GM10248 (cell line): Measurements from ENCODE around the gene PLPP3.

Experiments
- CTCF ChIA-PET: fragments of 300-600 bp; sonication (Branson Sonifier 250); formaldehyde crosslinking; extraction: SDS; loops from one replicate; lab custom pipeline; 2021; ENCODE audit warnings: antibody characterized with exemption; lab: Yijun Ruan, JAX
- POLR2A ChIA-PET: fragments of 350-650 bp; sonication (Branson Sonifier 250); formaldehyde crosslinking; extraction: SDS; loops from one replicate; lab custom pipeline; 2020; ENCODE audit warnings: antibody characterized with exemption; lab: Yijun Ruan, JAX
- DNase-seq: peaks from one replicate; pipeline ENCODE4 v3.0.0; 2012; ENCODE audit errors: extremely low spot score
- TF ChIP-seq, protein P1 (sequence below): IDR thresholded peaks from 2 replicates; pipeline ENCODE4 v1.5.1; 2012; ENCODE audit warnings: mild to moderate bottlenecking, low read depth; ENCODE audit errors: extremely low read depth, missing control alignments, control extremely low read depth

Gene PLPP3

DNA sequence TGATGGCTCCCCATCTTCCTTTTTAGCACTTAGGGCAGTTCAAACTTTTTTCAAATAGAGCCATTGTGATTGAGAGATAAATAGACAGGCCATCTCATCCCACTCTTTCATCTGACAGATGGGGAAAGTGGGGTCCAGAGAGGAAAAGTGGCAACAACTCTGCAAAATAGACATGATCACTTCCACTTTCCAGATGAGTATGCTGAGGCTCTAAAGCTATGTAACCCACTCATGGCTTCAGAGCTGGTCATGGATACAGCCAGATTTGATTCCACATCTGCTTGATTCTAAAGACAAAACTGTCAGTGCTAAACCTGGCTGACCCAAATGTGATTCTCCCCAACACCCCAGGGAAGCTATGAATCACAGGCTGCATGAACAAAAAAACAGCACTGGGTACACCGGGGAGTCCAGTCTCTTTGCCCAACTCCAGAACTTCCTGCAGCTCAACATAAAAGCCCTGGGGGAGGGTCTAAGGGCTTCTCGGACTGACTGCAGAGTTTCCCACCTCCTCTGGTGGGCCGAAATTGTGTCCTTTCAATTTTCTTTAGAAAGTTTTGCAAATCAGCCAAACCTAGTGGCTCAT, 59.3 kb downstream of the PLPP3 start:
- ChIA-PET CTCF (interaction anchor here (1.0 to 1.4 kb wide), 4 partner anchors 11 to 112 kb away, joined by 3 to 4 read pairs (median 4); no protein-coding TSS in a partner anchor), POLR2A (no interaction called here)
- no peak for DNase-seq
- TF ChIP-seq, protein P1, sequence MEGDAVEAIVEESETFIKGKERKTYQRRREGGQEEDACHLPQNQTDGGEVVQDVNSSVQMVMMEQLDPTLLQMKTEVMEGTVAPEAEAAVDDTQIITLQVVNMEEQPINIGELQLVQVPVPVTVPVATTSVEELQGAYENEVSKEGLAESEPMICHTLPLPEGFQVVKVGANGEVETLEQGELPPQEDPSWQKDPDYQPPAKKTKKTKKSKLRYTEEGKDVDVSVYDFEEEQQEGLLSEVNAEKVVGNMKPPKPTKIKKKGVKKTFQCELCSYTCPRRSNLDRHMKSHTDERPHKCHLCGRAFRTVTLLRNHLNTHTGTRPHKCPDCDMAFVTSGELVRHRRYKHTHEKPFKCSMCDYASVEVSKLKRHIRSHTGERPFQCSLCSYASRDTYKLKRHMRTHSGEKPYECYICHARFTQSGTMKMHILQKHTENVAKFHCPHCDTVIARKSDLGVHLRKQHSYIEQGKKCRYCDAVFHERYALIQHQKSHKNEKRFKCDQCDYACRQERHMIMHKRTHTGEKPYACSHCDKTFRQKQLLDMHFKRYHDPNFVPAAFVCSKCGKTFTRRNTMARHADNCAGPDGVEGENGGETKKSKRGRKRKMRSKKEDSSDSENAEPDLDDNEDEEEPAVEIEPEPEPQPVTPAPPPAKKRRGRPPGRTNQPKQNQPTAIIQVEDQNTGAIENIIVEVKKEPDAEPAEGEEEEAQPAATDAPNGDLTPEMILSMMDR: no peak

DNA sequence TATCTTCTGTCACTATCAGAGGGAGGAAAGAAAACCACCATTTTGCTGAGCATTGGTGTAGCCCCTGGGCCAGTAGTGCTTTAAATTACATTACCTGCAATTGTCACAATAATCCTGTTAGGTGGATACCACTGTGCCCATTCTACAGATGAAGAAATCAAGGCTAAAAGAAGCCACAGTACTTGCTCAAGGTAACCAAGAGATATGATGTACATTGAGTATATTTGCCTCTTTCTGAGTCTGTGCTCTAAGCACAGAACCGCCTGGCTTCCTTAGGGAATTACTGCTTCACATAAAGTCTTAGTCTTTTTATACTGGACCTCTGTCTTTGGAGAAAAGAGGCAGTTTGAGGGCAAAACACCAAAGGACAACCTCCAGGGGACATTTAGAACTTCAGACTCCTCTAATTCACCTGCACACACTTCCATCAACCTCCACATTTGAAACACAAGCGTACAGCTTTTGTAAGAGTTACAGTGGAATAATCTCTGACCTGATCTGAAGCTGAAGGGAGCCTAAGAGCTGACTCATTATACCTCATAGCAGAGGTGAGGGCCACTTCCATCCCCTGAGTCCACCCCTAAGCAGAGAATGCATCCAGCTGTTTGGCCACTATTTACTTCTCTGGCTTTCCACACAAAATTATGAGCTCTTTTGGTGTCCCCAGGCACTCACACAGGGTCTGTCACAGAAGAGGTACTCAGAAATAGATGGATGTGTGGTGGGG, 61.8 kb downstream of the PLPP3 start:
- DNase-seq: no peak
- ChIA-PET CTCF (interaction anchor here (0.8 to 2.3 kb wide), 4 partner anchors 9 to 54 kb away, joined by 3 to 5 read pairs (median 3); no protein-coding TSS in a partner anchor), POLR2A (no interaction called here)
- TF ChIP-seq, protein P1: no peak

DNA sequence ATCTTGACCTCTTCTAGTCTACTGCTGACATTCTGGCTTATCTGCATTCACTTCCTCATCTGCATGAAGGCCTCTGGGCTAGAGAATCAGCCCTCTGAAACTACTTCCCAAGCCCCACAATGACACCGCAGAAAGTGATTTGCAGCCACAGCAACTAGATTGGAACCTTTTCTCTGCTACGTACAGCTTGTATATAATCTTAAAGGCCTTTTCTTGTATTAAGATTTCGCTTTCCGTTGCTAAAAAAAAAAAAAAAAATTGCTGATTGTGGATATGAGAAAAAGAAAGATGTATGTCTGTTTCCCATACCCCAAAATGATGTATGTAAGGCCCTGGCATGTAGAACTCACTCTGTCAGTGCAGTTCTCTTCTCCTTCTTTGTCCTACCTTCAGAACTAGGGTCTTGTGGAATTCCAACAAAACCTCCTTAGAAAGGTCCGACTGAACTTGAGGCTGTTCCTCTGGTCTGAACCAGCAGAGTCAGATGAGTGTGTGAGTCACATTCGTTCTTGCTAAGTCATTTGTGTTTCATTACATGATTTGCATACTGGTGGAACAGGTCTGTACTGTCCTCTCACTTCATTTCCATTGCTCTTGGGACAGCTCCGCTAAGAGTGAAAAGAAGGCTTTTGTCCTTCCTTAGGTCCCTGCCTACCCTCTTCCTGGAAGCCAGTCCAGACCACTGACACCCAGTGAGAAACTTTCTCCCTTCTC, 62.7 kb downstream of the PLPP3 start:
- ChIA-PET CTCF (interaction anchor here (0.8 to 2.3 kb wide), 3 partner anchors 9 to 55 kb away, joined by 3 to 5 read pairs (median 3); no protein-coding TSS in a partner anchor), POLR2A (interaction anchor here (0.6 kb wide), 1 partner anchor 949 kb away, joined by 3 read pairs; no protein-coding TSS in a partner anchor)
- peak; percentile 44 for DNase-seq
- TF ChIP-seq, protein P1: no peak

DNA sequence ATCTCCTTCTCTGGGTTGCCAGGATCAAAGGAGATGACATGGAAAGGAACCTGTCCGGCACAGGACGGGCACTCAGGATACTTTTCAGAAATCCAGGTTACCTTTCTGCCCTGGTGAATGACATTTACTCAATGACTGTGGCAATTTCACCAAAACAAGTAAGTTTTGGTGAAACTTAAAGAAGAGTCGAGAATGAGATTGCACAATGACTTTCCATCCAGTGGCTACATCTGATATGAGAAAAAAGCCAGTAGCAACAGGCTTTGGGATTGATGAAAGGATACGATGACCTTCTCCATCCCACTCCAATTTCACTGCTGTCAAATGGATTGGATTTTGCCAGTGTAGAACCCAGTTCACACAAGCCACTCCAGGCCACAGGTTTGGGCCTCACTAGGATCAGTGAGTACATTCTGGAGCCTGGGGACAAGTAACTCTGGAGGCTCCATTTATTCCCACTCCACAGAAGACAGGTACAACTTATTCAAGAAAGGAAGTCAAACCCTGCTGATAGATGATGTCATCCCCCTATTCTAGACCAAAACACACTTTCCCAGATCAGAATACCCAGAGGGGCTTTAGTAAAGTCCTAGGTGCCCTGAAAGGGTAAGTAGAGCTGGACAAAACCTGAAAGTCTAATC, 63.3 kb downstream of the PLPP3 start:
- TF ChIP-seq, protein P1: no peak
- no peak for DNase-seq
- POLR2A ChIA-PET: interaction anchor here (0.6 kb wide), 1 partner anchor 948 kb away, joined by 3 read pairs; no protein-coding TSS in a partner anchor
- CTCF ChIA-PET: interaction anchor here (1.2 to 1.3 kb wide), 2 partner anchors 14 to 56 kb away, joined by 3 read pairs; no protein-coding TSS in a partner anchor

DNA sequence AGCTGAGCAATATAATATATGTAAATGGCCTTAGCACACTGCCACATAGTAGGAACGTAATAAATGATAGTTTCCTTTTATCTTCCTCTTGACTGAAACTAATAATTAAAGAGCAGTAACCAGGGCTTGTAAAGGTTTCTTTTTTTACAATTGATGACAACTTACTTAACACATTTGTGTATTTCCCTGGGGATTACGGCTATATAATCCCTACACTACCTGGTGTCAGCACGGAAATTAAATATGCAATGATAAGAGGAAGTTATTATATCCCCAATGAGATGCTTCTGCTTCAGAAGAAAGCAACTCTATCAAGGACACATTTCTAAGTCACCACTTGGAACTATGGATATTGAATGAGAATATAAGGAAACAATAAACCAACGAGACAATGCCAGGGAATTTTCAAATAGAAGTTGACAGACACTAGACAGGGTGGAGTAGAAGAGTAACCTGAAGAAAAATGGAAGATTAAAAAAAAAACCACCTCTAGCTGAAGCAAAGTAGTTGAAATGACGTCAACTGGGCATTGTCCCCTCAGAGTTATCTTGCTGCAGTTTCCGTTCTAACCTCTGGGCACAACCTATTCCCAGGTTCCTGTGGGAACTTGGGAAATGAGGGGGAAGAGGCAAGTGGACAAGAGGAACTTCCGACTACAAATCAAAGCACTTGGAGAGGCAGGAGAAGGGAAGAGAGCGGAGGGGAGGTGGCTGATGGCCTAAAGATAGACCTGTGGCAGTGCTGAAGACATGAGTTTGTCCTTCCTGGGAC, 66.5 kb downstream of the PLPP3 start:
- TF ChIP-seq, protein P1: no peak
- no peak for DNase-seq
- CTCF ChIA-PET: interaction anchor here (1.6 kb wide), 1 partner anchor 19 kb away, joined by 3 read pairs; no protein-coding TSS in a partner anchor
- POLR2A ChIA-PET: no interaction called here
